Heart left ventricle (tissue), 16 donors: ENCODE results near the gene GYS1. TPM values are rescaled to one million over a fixed set of nuclear protein-coding genes. Genes with fewer than 3 reads are reported as not detected.
A peak's percentile ranks its signal among the peaks of the same experiment; 100 is the strongest.

Experiments used
- ATAC-seq, 4 donors: fragments of 200-7000 bp; cut with Tn5 transposase; one replicate each; pipeline ENCODE4 v1.9.1; 2020 to 2022; ENCODE audit warnings: moderate library complexity in 4 of 4, mild to moderate bottlenecking in 3 of 4, moderate number of reproducible peaks in 1 of 4
- DNase-seq, 5 donors: peaks; one replicate each; pipeline ENCODE4 v3.0.0-alpha.2; 2020
- H3K27ac ChIP-seq, 12 donors: fragments of 200-600 bp; sonication (generic) in 4 of 12; one replicate each; pipeline versions ENCODE4 v1.5.0 to v1.8.0; 2016 to 2022; ENCODE audit warnings: mild to moderate bottlenecking in 2 of 12
- H3K27me3 ChIP-seq, 9 donors: fragments of 200-600 bp; sonication (generic) in 2 of 9; one replicate each; pipeline versions ENCODE4 v1.5.1 to v1.8.0; 2016 to 2022; ENCODE audit warnings: mild to moderate bottlenecking in 3 of 9
- H3K36me3 ChIP-seq, 9 donors: fragments of 200-600 bp; sonication (generic) in 2 of 9; one replicate each; pipeline versions ENCODE4 v1.5.0 to v1.8.0; 2018 to 2022; ENCODE audit warnings: mild to moderate bottlenecking in 2 of 9
- H3K4me1 ChIP-seq, 12 donors: fragments of 200-600 bp; sonication (generic) in 4 of 12; one replicate each; pipeline versions ENCODE4 v1.5.0 to v1.8.0; 2016 to 2022; ENCODE audit warnings: mild to moderate bottlenecking in 3 of 12
- H3K4me3 ChIP-seq, 12 donors: fragments of 200-600 bp; sonication (generic) in 4 of 12; one replicate each; pipeline versions ENCODE4 v1.5.0 to v1.8.0; 2017 to 2022; ENCODE audit warnings: mild to moderate bottlenecking in 9 of 12, moderate library complexity in 4 of 12
- H3K9me3 ChIP-seq, 12 donors: fragments of 200-600 bp; sonication (generic) in 4 of 12; one replicate each; pipeline versions ENCODE4 v1.5.0 to v1.8.0; 2016 to 2022; ENCODE audit warnings: mild to moderate bottlenecking in 1 of 12
- CTCF ChIP-seq, 12 donors: fragments of 200-600 bp; sonication (generic) in 4 of 12; IDR thresholded peaks; one replicate each; pipeline versions ENCODE4 v1.5.0 to v1.8.0; 2018 to 2022; ENCODE audit warnings: antibody characterized with exemption in 12 of 12, mild to moderate bottlenecking in 5 of 12
- POLR2A ChIP-seq, 2 donors: fragments of 450-650 bp; IDR thresholded peaks; one replicate each; pipeline ENCODE4 v1.6.1; 2017; ENCODE audit warnings: antibody characterized with exemption in 2 of 2, mild to moderate bottlenecking in 2 of 2, moderate library complexity in 2 of 2
- whole genome bisulfite sequencing, 4 donors: extraction: QIAGEN DNeasy Blood & Tissue Kit in 2 of 4; methylation state at CpG; one replicate each; pipeline versions ENCODE4 v1.1.5 to v1.1.7; 2013 to 2018; 5-methylcytosine and 5-hydroxymethylcytosine counted together
- intact Hi-C, 10 donors: fragments of 100-400 bp; cut with DNase I; formaldehyde crosslinking; loops; one replicate each; pipeline versions ENCODE4 v1.11.1 to v1.14.2; 2022
- polyA plus RNA-seq, 2 donors: library from polyadenylated mRNA; stranded (reverse); fragments of 200-250 nt; gene quantifications; one replicate each; pipeline ENCODE4 v1.2.3, GENCODE V29; 2013
- total RNA-seq, 9 donors: library from RNA; depleted of rRNA in 2 of 9; stranded (reverse); fragments of >200 nt in 2 of 9; fragmentation: NEBNext Ultra II Directional in 3 of 9; extraction: Animal tissue kit (Norgen Biotek cat#: 25700) in 3 of 9; gene quantifications; one replicate each; pipeline versions ENCODE4 v1.1.0 to v1.2.4, GENCODE V29; 2016 to 2023
- donor health status: ischemic (EF 13 %, LVEDD 7.1; RV severe dilation, severe dysfunction).
- donor health status: healthy with polysubstance abuse.
- donor health status: DM: no; HTN: yes; CAD: no.
- donor health status: DM: no; HTN: no; CAD: no.
- donor health status: ischemic (EF 25% LVEDD 6.9; RV normal size, moderate dysfunction).
- donor health status: ischemic (EF 25% LVEDD 5.7; RV mildly dilated, moderate dysfunction).
- donor health status: healthy.
- donor health status: DM: yes; HTN: yes; CAD: no.
- donor health status: ischemic (EF 35%, LVEDD 5.7; RV mildly dilated, moderate dysfunction).
- donor health status: nonischemic (EF 11% LVEDD 7.7; RV severe dilation, severe dysfunction).
- donor health status: DM: yes; HTN: yes; CAD: no.
- donor health status: PGD.
- donor health status: ischemic (EF 29% LVEDD 5.4; RV normal size, mild dysfunction).
- donor health status: nonischemic (EF 23%, LVEDD 6.1; RV moderate dilation, normal function).

GYS1 gene
- total and polyA plus RNA-seq, 11 donors: 114 to 264 (median 170) TPM

- 93 to 95% (median 93%) methylated on average over 41 to 45 of the region's 45 CpGs for WGBS, 4 donors
- Histone ChIP-seq H3K36me3 (peaks cover 0 to 85% (median 73%) of the 10 kb centered on the region in 9 donors), H3K9me3 (no peaks in the 10 kb centered on the region), H3K27ac (peak overlapping the region in 3 of 12 donors; percentile 10 to 51 (median 24)), H3K27me3 (no peaks in the 10 kb centered on the region), H3K4me3 (no peak overlapping the region), H3K4me1 (peaks cover 5 to 53% (median 34%) of the 10 kb centered on the region in 12 donors)
- ATAC-seq: no peak
- intact Hi-C loops: loop anchor here (2.0 to 10.0 kb wide), 11 partner anchors 65 to 332 kb away; partner anchors contain the start of genes PPP1R15A (in 3 of the 10), CA11 (in 2 of the 10), NUCB1 (in 2 of the 10) and DBP (in 1 of the 10)
- TF ChIP-seq CTCF (IDR thresholded peaks at IDR 0.05) (no peak), POLR2A (IDR thresholded peaks at IDR 0.05) (no peak)
- DNase-seq: no peak
Observed at GRCh38 chr19:48969276-48970138, 23.6 kb downstream of the GYS1 start.

GRCh38 chr19:48968813-48969218 is 24.3 kb downstream of the GYS1 start:
- Histone ChIP-seq H3K36me3 (peaks cover 0 to 78% (median 66%) of the 10 kb centered on the region in 9 donors), H3K4me3 (no peak overlapping the region), H3K27me3 (no peaks in the 10 kb centered on the region), H3K9me3 (no peaks in the 10 kb centered on the region), H3K4me1 (peaks cover 10 to 60% (median 41%) of the 10 kb centered on the region in 12 donors), H3K27ac (peak overlapping the region in 10 of 12 donors; percentile 1 to 97 (median 52))
- TF ChIP-seq POLR2A (IDR thresholded peaks at IDR 0.05) (no peak), CTCF (IDR thresholded peaks at IDR 0.05) (no peak)
- no peak for DNase-seq
- no peak for ATAC-seq
- WGBS, 4 donors: 49 to 83% (median 77%) methylated on average over 8 to 15 of the region's 15 CpGs
- intact Hi-C loops: loop anchor here in 6 of 10 donors (5.0 to 10.0 kb wide), 5 partner anchors 64 to 324 kb away; partner anchors contain the start of genes PPP1R15A (in 3 of the 6), NUCB1 (in 2 of the 6) and CA11 (in 1 of the 6)

- DNase-seq (no peak), ATAC-seq (no peak)
- Histone ChIP-seq H3K4me3 (peak overlapping the region in 2 of 12 donors; percentile 82 to 90), H3K36me3 (peaks cover 0 to 72% (median 60%) of the 10 kb centered on the region in 9 donors), H3K27ac (peak overlapping the region; percentile 1 to 97 (median 52)), H3K27me3 (no peaks in the 10 kb centered on the region), H3K4me1 (peaks cover 10 to 66% (median 47%) of the 10 kb centered on the region in 12 donors), H3K9me3 (no peaks in the 10 kb centered on the region)
- TF ChIP-seq POLR2A (IDR thresholded peaks at IDR 0.05) (no peak), CTCF (IDR thresholded peaks at IDR 0.05) (no peak)
- 47 to 57% (median 51%) methylated on average over 4 of the region's 4 CpGs for WGBS, 4 donors
- intact Hi-C loops: loop anchor here in 6 of 10 donors (5.0 to 10.0 kb wide), 5 partner anchors 63 to 323 kb away; partner anchors contain the start of genes PPP1R15A (in 3 of the 6), NUCB1 (in 2 of the 6) and CA11 (in 1 of the 6)
Observed at GRCh38 chr19:48968179-48968661, 24.9 kb downstream of the GYS1 start.
